A673 (cell line): ENCODE data around the gene CMTM6. TPM values are rescaled to one million over a fixed set of nuclear protein-coding genes. Genes with fewer than 3 reads are reported as not detected.

Experiments
- BruUV-seq: library from RNA; stranded (reverse); fragments of 400-500 nt; replicated peaks from 2 replicates; lab custom pipeline; 2021; lab: Mats Ljungman, UMichigan
- CTCF ChIA-PET: fragments of 300-600 bp; sonication (Branson Sonifier 250); formaldehyde crosslinking; loops from one replicate; lab custom pipeline; 2022; ENCODE audit warnings: antibody characterized with exemption; lab: Charles Lee
- POLR2A ChIA-PET: fragments of 300-600 bp; sonication (Branson Sonifier 250); formaldehyde crosslinking; loops from one replicate; lab custom pipeline; 2022; ENCODE audit warnings: antibody characterized with exemption; ENCODE audit not compliant: low non-redundant PET; lab: Charles Lee
- DNase-seq: peaks from one replicate; pipeline ENCODE4 v3.0.0-alpha.2; 2015; ENCODE audit warnings: low spot score
- H3K27ac ChIP-seq: fragments of 200-600 bp; sonication (generic); 2 replicates; pipeline ENCODE4 v1.5.1; 2016; ENCODE audit warnings: mixed run types, low read depth, mild to moderate bottlenecking, mixed read lengths, antibody characterized with exemption, low read length; ENCODE audit not compliant: poor library complexity, severe bottlenecking
- H3K27me3 ChIP-seq: fragments of 200-600 bp; sonication (generic); replicated peaks from 2 replicates; pipeline ENCODE4 v1.6.1; 2017; ENCODE audit warnings: mixed run types, low read depth, mild to moderate bottlenecking, mixed read lengths, antibody characterized with exemption, low read length; ENCODE audit not compliant: insufficient read depth, poor library complexity
- H3K36me3 ChIP-seq: fragments of 200-600 bp; sonication (generic); 2 replicates; pipeline ENCODE4 v1.6.1; 2016; ENCODE audit warnings: mixed run types, mild to moderate bottlenecking, mixed read lengths, antibody characterized with exemption, low read length; ENCODE audit not compliant: insufficient read depth, poor library complexity, severe bottlenecking
- H3K4me1 ChIP-seq: fragments of 200-600 bp; sonication (generic); 2 replicates; pipeline ENCODE4 v1.6.1; 2017; ENCODE audit warnings: mixed run types, mild to moderate bottlenecking, mixed read lengths, antibody characterized with exemption, low read length; ENCODE audit not compliant: insufficient read depth, poor library complexity, severe bottlenecking
- H3K4me3 ChIP-seq: fragments of 200-600 bp; sonication (generic); 2 replicates; pipeline ENCODE4 v1.5.1; 2016; ENCODE audit warnings: low read depth, mixed run types, mild to moderate bottlenecking, mixed read lengths, low read length; ENCODE audit not compliant: poor library complexity, severe bottlenecking
- H3K9me3 ChIP-seq: fragments of 200-600 bp; sonication (generic); 2 replicates; pipeline ENCODE4 v1.6.1; 2016; ENCODE audit warnings: mixed run types, low read depth, mild to moderate bottlenecking, mixed read lengths, antibody characterized with exemption, low read length; ENCODE audit not compliant: poor library complexity, severe bottlenecking
- CTCF ChIP-seq: fragments of 300-800, 200-600 bp; sonication (generic); conservative IDR thresholded peaks from 2 replicates; pipeline ENCODE4 v1.5.1; 2017; ENCODE audit warnings: low read depth, mild to moderate bottlenecking, antibody characterized with exemption, low read length, moderate library complexity, mixed read lengths
- EZH2 ChIP-seq: fragments of 200-600 bp; sonication (generic); IDR thresholded peaks from 2 replicates; pipeline ENCODE4 v1.6.1; 2017; ENCODE audit warnings: borderline replicate concordance, low read depth, mild to moderate bottlenecking, mixed read lengths, antibody characterized with exemption, low read length; ENCODE audit not compliant: poor library complexity, severe bottlenecking
- intact Hi-C: fragments of 100-400 bp; cut with micrococcal nuclease; formaldehyde crosslinking; loops from one replicate; pipeline ENCODE4 v1.10.0; 2022; ENCODE audit not compliant: unreplicated experiment
- total RNA-seq: library from RNA; stranded (reverse); gene quantifications from 2 replicates; pipeline ENCODE4 v1.2.3, GENCODE V29; 2021

Gene CMTM6
- total RNA-seq, 1 experiment from 2014 or later, result 32.3 TPM

GRCh38 chr3:32511005-32511404 lies 8.4 kb upstream of the CMTM6 start:
- Histone ChIP-seq H3K4me3 (no peak overlapping the region), H3K4me1 (no peaks in the 10 kb centered on the region), H3K36me3 (no peaks in the 10 kb centered on the region), H3K9me3 (no peaks in the 10 kb centered on the region), H3K27ac (no peak overlapping the region), H3K27me3 (no peaks in the 10 kb centered on the region)
- TF ChIP-seq CTCF (no peak), EZH2 (no peak)
- DNase-seq, result no peak
- intact Hi-C loops, result loop anchor here (5.0 kb wide), 1 partner anchor 421 kb away; no protein-coding TSS in a partner anchor
- BruUV-seq, result no TSS peak
- ChIA-PET CTCF (interaction anchor here (1.0 kb wide), 1 partner anchor 150 kb away, joined by 7 read pairs; no protein-coding TSS in a partner anchor), POLR2A (no interaction called here)

DNA sequence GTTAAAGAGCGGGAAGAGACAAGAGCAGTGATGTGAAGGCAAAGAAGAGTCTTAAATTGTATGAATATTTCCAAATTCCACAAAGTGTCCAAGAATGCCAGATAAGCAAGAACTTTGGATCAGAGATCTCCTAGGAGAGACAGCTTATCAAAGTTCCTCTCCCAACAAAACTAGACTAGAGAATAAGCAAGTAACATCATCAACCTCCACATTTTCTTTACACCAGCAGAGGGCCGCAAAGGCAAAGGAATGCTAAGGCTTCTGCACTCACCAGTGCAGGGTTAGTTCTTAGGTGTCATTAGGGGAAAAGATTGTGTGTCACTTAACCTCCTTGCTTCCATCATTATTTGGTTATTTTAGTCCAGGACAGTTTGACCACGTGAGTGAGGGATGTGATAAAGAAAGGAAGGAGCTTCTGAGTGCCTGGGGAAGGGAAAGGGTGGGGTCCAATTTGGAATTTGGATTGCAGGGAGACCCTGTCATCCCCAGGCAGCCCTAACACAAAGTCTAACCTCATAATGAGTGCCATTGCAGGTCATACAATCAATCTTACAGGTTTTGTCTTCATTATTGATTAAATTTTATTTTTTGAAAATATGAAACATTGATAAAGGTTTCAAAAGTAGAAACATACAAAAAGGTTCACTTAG lies 7.5 kb upstream of the CMTM6 start:
- no peaks in the 10 kb centered on the region for H3K4me1 ChIP-seq
- H3K9me3 ChIP-seq, result no peaks in the 10 kb centered on the region
- H3K27ac ChIP-seq, result no peak overlapping the region
- no TSS peak for BruUV-seq
- CTCF ChIA-PET, result interaction anchor here (0.9 kb wide), 2 partner anchors 11 to 29 kb away, joined by 5 to 6 read pairs; no protein-coding TSS in a partner anchor
- no peaks in the 10 kb centered on the region for H3K36me3 ChIP-seq
- POLR2A ChIA-PET, result no interaction called here
- no peaks in the 10 kb centered on the region for H3K27me3 ChIP-seq
- intact Hi-C loops, result loop anchor here (1.0 to 5.0 kb wide), 2 partner anchors 154 to 422 kb away; no protein-coding TSS in a partner anchor
- DNase-seq, result peak; percentile 71
- TF ChIP-seq EZH2 (no peak), CTCF (peak; percentile 75)
- H3K4me3 ChIP-seq, result no peak overlapping the region

DNA sequence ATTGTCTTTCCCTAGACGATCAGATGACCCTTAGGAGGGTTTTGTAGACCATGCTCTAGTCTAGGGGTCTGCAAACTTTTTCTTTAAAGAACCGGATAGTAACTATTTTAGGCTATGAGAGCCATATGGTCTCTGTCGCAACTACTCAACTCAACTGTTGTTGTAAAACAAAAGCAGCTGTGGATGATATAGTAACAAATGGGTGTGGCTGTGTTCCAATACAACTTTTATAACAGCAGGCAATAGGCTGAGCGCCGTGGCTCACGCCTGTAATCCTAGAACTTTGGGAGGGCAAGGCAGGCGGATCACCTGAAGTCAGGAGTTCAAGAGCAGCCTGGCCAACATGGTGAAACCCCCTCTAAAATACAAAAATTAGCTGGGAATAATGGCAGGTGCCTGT lies 6.1 kb upstream of the CMTM6 start:
- no peak for TF ChIP-seq CTCF
- TF ChIP-seq EZH2, result no peak

More for the DNA sequence above, 6.1 kb upstream of the CMTM6 start:
- no peak for DNase-seq
- no peak overlapping the region for H3K4me3 ChIP-seq
- H3K27me3 ChIP-seq, result no peaks in the 10 kb centered on the region
- no peaks in the 10 kb centered on the region for H3K36me3 ChIP-seq
- CTCF ChIA-PET, result no interaction called here
- intact Hi-C loops, result no loop called here
- no peaks in the 10 kb centered on the region for H3K4me1 ChIP-seq
- no TSS peak for BruUV-seq
- H3K27ac ChIP-seq, result no peak overlapping the region
- POLR2A ChIA-PET, result no interaction called here
- H3K9me3 ChIP-seq, result no peaks in the 10 kb centered on the region
